ENCODE results near the gene TNFSF18.

DNA sequence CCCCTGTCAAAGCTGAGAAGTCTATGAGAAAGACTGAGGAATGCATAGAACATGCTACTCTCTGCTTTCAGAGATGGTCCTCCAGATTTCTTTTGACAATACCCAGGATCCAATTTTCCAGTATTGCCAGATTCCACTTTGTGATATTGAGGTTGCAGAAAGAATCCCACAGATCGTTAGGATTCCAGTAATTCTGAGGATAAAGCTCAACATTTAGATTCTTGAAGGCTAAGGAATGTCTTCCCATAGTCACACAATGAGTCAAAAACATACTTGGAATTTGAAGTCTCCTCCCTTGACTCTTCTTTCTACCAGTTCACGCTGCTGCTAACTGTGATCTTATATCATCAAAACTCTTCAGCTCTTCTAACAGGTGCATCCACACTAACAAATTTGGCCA is 57.1 kb downstream of the TNFSF18 start:
- TF ChIP-seq, protein P1, sequence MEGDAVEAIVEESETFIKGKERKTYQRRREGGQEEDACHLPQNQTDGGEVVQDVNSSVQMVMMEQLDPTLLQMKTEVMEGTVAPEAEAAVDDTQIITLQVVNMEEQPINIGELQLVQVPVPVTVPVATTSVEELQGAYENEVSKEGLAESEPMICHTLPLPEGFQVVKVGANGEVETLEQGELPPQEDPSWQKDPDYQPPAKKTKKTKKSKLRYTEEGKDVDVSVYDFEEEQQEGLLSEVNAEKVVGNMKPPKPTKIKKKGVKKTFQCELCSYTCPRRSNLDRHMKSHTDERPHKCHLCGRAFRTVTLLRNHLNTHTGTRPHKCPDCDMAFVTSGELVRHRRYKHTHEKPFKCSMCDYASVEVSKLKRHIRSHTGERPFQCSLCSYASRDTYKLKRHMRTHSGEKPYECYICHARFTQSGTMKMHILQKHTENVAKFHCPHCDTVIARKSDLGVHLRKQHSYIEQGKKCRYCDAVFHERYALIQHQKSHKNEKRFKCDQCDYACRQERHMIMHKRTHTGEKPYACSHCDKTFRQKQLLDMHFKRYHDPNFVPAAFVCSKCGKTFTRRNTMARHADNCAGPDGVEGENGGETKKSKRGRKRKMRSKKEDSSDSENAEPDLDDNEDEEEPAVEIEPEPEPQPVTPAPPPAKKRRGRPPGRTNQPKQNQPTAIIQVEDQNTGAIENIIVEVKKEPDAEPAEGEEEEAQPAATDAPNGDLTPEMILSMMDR (IDR thresholded peaks at IDR 0.05), result no peak
- no peak for TF ChIP-seq POLR2A (IDR thresholded peaks at IDR 0.05)

Measured in breast epithelium (tissue), 3 donors.